ENCODE data around the gene LRP1B. TPM values are rescaled to one million over a fixed set of nuclear protein-coding genes. Genes with fewer than 3 reads are reported as not detected.
"Not testable (repeated sequence)": the region's sequence is repeated elsewhere in the genome, so short reads cannot be mapped to it uniquely, and the experiment has no call there.

LRP1B gene
- total RNA-seq, 4 donors from 2014 or later: 1.2 to 3.3 (median 2.6) TPM

- no peaks in the 10 kb centered on the region for H3K4me1 ChIP-seq
- TF ChIP-seq CTCF (IDR thresholded peaks at IDR 0.05) (no peak), POLR2A (IDR thresholded peaks at IDR 0.05) (no peak), EP300 (IDR thresholded peaks at IDR 0.05) (no peak)
- H3K4me3 ChIP-seq: no peak overlapping the region
- no peak overlapping the region for H3K27ac ChIP-seq
- no peaks in the 10 kb centered on the region for H3K9me3 ChIP-seq
- no peak for DNase-seq (ENCODE audit: low spot score in 2 of 2)
- 39 to 40% methylated on average over 2 of the region's 2 CpGs for WGBS, 2 donors
- no peaks in the 10 kb centered on the region for H3K27me3 ChIP-seq
- H3K36me3 ChIP-seq: no peaks in the 10 kb centered on the region
Measured at GRCh38 chr2:140353541-140353940, 1777.3 kb downstream of the LRP1B start.

GRCh38 chr2:140351692-140352091 is 1779.1 kb downstream of the LRP1B start:
- 75 to 85% methylated on average over 3 of the region's 3 CpGs for WGBS, 2 donors
- H3K4me3 ChIP-seq: no peak overlapping the region
- DNase-seq (ENCODE audit: low spot score in 2 of 2): no peak
- H3K36me3 ChIP-seq: no peaks in the 10 kb centered on the region
- no peak overlapping the region for H3K27ac ChIP-seq
- no peak for TF ChIP-seq CTCF (IDR thresholded peaks at IDR 0.05)
- no peak for TF ChIP-seq POLR2A (IDR thresholded peaks at IDR 0.05)
- no peaks in the 10 kb centered on the region for H3K9me3 ChIP-seq
- H3K4me1 ChIP-seq: no peaks in the 10 kb centered on the region
- no peaks in the 10 kb centered on the region for H3K27me3 ChIP-seq

- DNase-seq (ENCODE audit: low spot score in 2 of 2): no peak
- H3K27me3 ChIP-seq: no peaks in the 10 kb centered on the region
Measured at GRCh38 chr2:140349695-140350094, 1781.1 kb downstream of the LRP1B start.

GRCh38 chr2:140348826-140349225 is 1782.0 kb downstream of the LRP1B start:
- no peaks in the 10 kb centered on the region for H3K4me1 ChIP-seq
- no peak for DNase-seq (ENCODE audit: low spot score in 2 of 2)
- no peak for TF ChIP-seq POLR2A (IDR thresholded peaks at IDR 0.05)
- TF ChIP-seq CTCF (IDR thresholded peaks at IDR 0.05): no peak
- TF ChIP-seq EP300 (IDR thresholded peaks at IDR 0.05): no peak
- H3K27ac ChIP-seq: no peak overlapping the region
- 50 to 67% methylated on average over 4 of the region's 4 CpGs for WGBS, 2 donors
- no peaks in the 10 kb centered on the region for H3K36me3 ChIP-seq
- no peak overlapping the region for H3K4me3 ChIP-seq
- no peaks in the 10 kb centered on the region for H3K9me3 ChIP-seq
- H3K27me3 ChIP-seq: no peaks in the 10 kb centered on the region

More at GRCh38 chr2:140349695-140350094, 1781.1 kb downstream of the LRP1B start:
- no peaks in the 10 kb centered on the region for H3K9me3 ChIP-seq
- H3K4me1 ChIP-seq: no peaks in the 10 kb centered on the region
- TF ChIP-seq POLR2A (IDR thresholded peaks at IDR 0.05): no peak
- no peak for TF ChIP-seq CTCF (IDR thresholded peaks at IDR 0.05)
- TF ChIP-seq EP300 (IDR thresholded peaks at IDR 0.05): no peak
- no peak overlapping the region for H3K4me3 ChIP-seq
- H3K27ac ChIP-seq: no peak overlapping the region
- 73 to 77% methylated on average over 3 of the region's 3 CpGs for WGBS, 2 donors
- no peaks in the 10 kb centered on the region for H3K36me3 ChIP-seq

GRCh38 chr2:140344838-140345237 is 1786.0 kb downstream of the LRP1B start:
- H3K27ac ChIP-seq: no peak overlapping the region
- WGBS, 2 donors: 67 to 80% methylated on average over 1 of the region's 1 CpG
- no peaks in the 10 kb centered on the region for H3K27me3 ChIP-seq
- no peak for DNase-seq (ENCODE audit: low spot score in 2 of 2)
- H3K9me3 ChIP-seq: no peaks in the 10 kb centered on the region
- H3K4me3 ChIP-seq: no peak overlapping the region
- H3K36me3 ChIP-seq: no peaks in the 10 kb centered on the region
- H3K4me1 ChIP-seq: no peaks in the 10 kb centered on the region
- TF ChIP-seq CTCF (IDR thresholded peaks at IDR 0.05) (no peak), POLR2A (IDR thresholded peaks at IDR 0.05) (no peak), EP300 (IDR thresholded peaks at IDR 0.05) (no peak)

- H3K9me3 ChIP-seq; H3K27ac ChIP-seq; DNase-seq (ENCODE audit: low spot score in 2 of 2); H3K36me3 ChIP-seq; H3K4me1 ChIP-seq; H3K27me3 ChIP-seq; H3K4me3 ChIP-seq: not testable (repeated sequence)
- 87 to 90% methylated on average over 1 of the region's 1 CpG for WGBS, 2 donors
Measured at GRCh38 chr2:140344266-140344665, 1786.5 kb downstream of the LRP1B start.

All from tibial nerve (tissue), 4 donors.